Activated naive CD8-positive, alpha-beta T cell treated with anti-CD3 and anti-CD28 coated beads, Interleukin-2, amount 10 ng/mL, durations not matched to agents 7 days and 5 days (primary cell): ENCODE data around the gene TMEM151B. TPM values are rescaled to one million over a fixed set of nuclear protein-coding genes. Genes with fewer than 3 reads are reported as not detected.

Source experiments
- ATAC-seq: fragments of 150-1000 bp; cut with Tn5 transposase; one replicate; pipeline ENCODE4 v1.10.0; 2021; ENCODE audit warnings: low read depth, moderate library complexity
- POLR2A ChIA-PET: fragments of 350-600 bp; sonication (Branson Sonifier 250); formaldehyde crosslinking; loops from one replicate; lab custom pipeline; 2021; ENCODE audit warnings: antibody characterized with exemption; lab: Charles Lee
- DNase-seq: peaks from one replicate; pipeline ENCODE4 v3.0.0; 2021
- H3K27ac Mint-ChIP-seq: one replicate; pipeline ENCODE4 v1.8.0; 2022; ENCODE audit warnings: mild to moderate bottlenecking, mixed read lengths
- H3K27me3 Mint-ChIP-seq: one replicate; pipeline ENCODE4 v1.8.0; 2022; ENCODE audit warnings: mild to moderate bottlenecking, moderate library complexity, mixed read lengths
- H3K36me3 Mint-ChIP-seq: one replicate; pipeline ENCODE4 v1.8.0; 2021; ENCODE audit warnings: mild to moderate bottlenecking, mixed read lengths
- H3K4me1 Mint-ChIP-seq: one replicate; pipeline ENCODE4 v1.8.0; 2021; ENCODE audit warnings: mixed read lengths
- H3K4me3 Mint-ChIP-seq: one replicate; pipeline ENCODE4 v1.8.0; 2022; ENCODE audit warnings: mild to moderate bottlenecking, moderate library complexity, mixed read lengths
- H3K9me3 Mint-ChIP-seq: one replicate; pipeline ENCODE4 v1.8.0; 2021; ENCODE audit warnings: mixed read lengths
- total RNA-seq, 2 experiments: library from RNA; stranded (reverse); gene quantifications; one replicate each; pipeline ENCODE4 v1.2.3, GENCODE V29; 2021

Gene TMEM151B
- total RNA-seq, 2 experiments from 2014 or later: not detected

- peaks cover 52% of the 10 kb centered on the region for H3K4me1 Mint-ChIP-seq
- peaks cover 2% of the 10 kb centered on the region for H3K27me3 Mint-ChIP-seq
- POLR2A ChIA-PET: interaction anchor here (4.1 kb wide), 1 partner anchor 7 kb away, joined by 111 read pairs; the partner anchor contains the start of gene SLC35B2
- H3K9me3 Mint-ChIP-seq: no peaks in the 10 kb centered on the region
- DNase-seq (no peak), ATAC-seq (no peak)
- H3K4me3 Mint-ChIP-seq: peak overlapping the region; percentile 99
- peak overlapping the region; percentile 99 for H3K27ac Mint-ChIP-seq
- peaks cover 38% of the 10 kb centered on the region for H3K36me3 Mint-ChIP-seq
Observed at GRCh38 chr6:44249082-44249748, 21.0 kb upstream of the TMEM151B start.

- DNase-seq (no peak), ATAC-seq (no peak)
- Mint-ChIP-seq H3K27ac (peak overlapping the region; percentile 38), H3K4me1 (peaks cover 57% of the 10 kb centered on the region), H3K27me3 (no peaks in the 10 kb centered on the region), H3K36me3 (peaks cover 38% of the 10 kb centered on the region), H3K9me3 (no peaks in the 10 kb centered on the region), H3K4me3 (peak overlapping the region; percentile 22)
- POLR2A ChIA-PET: no interaction called here
Observed at GRCh38 chr6:44250067-44250717, 20.1 kb upstream of the TMEM151B start.

- Mint-ChIP-seq H3K4me3 (no peak overlapping the region), H3K27ac (peak overlapping the region; percentile 38)
Observed at GRCh38 chr6:44250718-44251123, 19.5 kb upstream of the TMEM151B start.

GRCh38 chr6:44251576-44252524 lies 18.4 kb upstream of the TMEM151B start:
- H3K4me1 Mint-ChIP-seq: peaks cover 63% of the 10 kb centered on the region
- DNase-seq: no peak
- peaks cover 41% of the 10 kb centered on the region for H3K36me3 Mint-ChIP-seq
- POLR2A ChIA-PET: interaction anchor here (1.1 kb wide), 1 partner anchor 12 kb away, joined by 3 read pairs; no protein-coding TSS in a partner anchor
- no peaks in the 10 kb centered on the region for H3K27me3 Mint-ChIP-seq
- H3K27ac Mint-ChIP-seq: peak overlapping the region; percentile 59
- ATAC-seq: no peak
- no peaks in the 10 kb centered on the region for H3K9me3 Mint-ChIP-seq
- no peak overlapping the region for H3K4me3 Mint-ChIP-seq

More at GRCh38 chr6:44250718-44251123, 19.5 kb upstream of the TMEM151B start:
- no peak for DNase-seq
- POLR2A ChIA-PET: interaction anchor here (1.1 kb wide), 1 partner anchor 14 kb away, joined by 3 read pairs; no protein-coding TSS in a partner anchor
- peaks cover 57% of the 10 kb centered on the region for H3K4me1 Mint-ChIP-seq
- no peaks in the 10 kb centered on the region for H3K27me3 Mint-ChIP-seq
- H3K9me3 Mint-ChIP-seq: no peaks in the 10 kb centered on the region
- ATAC-seq: no peak
- peaks cover 38% of the 10 kb centered on the region for H3K36me3 Mint-ChIP-seq

GRCh38 chr6:44253307-44254101 lies 16.7 kb upstream of the TMEM151B start:
- Mint-ChIP-seq H3K4me1 (peaks cover 62% of the 10 kb centered on the region), H3K27ac (no peak overlapping the region), H3K27me3 (no peaks in the 10 kb centered on the region), H3K9me3 (no peaks in the 10 kb centered on the region), H3K4me3 (no peak overlapping the region), H3K36me3 (peaks cover 35% of the 10 kb centered on the region)
- ATAC-seq: peak; percentile 16
- POLR2A ChIA-PET: interaction anchor here (1.5 to 4.0 kb wide), 2 partner anchors 12 to 30 kb away, joined by 4 to 23 read pairs; partner anchors contain the start of genes NFKBIE and SLC29A1
- no peak for DNase-seq

- ATAC-seq: no peak
- DNase-seq: no peak
- Mint-ChIP-seq H3K36me3 (peaks cover 37% of the 10 kb centered on the region), H3K9me3 (no peaks in the 10 kb centered on the region), H3K27me3 (no peaks in the 10 kb centered on the region), H3K27ac (no peak overlapping the region), H3K4me3 (no peak overlapping the region), H3K4me1 (peaks cover 56% of the 10 kb centered on the region)
- POLR2A ChIA-PET: interaction anchor here (0.6 to 4.3 kb wide), 6 partner anchors 7 to 718 kb away, joined by 3 to 111 read pairs (median 6); partner anchors contain the start of genes HSP90AB1, NFKBIE and SLC29A1
Observed at GRCh38 chr6:44254191-44255104, 15.8 kb upstream of the TMEM151B start.

GRCh38 chr6:44255105-44255808 lies 15.0 kb upstream of the TMEM151B start:
- Mint-ChIP-seq H3K27ac (peak overlapping the region; percentile 90), H3K36me3 (peaks cover 29% of the 10 kb centered on the region)

GRCh38 chr6:44255871-44256774 lies 14.1 kb upstream of the TMEM151B start:
- Mint-ChIP-seq H3K4me1 (peaks cover 48% of the 10 kb centered on the region), H3K9me3 (no peaks in the 10 kb centered on the region), H3K4me3 (peak overlapping the region; percentile 91), H3K36me3 (peaks cover 30% of the 10 kb centered on the region), H3K27me3 (no peaks in the 10 kb centered on the region), H3K27ac (peak overlapping the region; percentile 90)
- DNase-seq (no peak), ATAC-seq (no peak)
- POLR2A ChIA-PET: interaction anchor here (0.8 to 4.3 kb wide), 9 partner anchors 9 to 133 kb away, joined by 3 to 111 read pairs (median 3); partner anchors contain the start of genes HSP90AB1 and NFKBIE

More at GRCh38 chr6:44255105-44255808, 15.0 kb upstream of the TMEM151B start:
- POLR2A ChIA-PET: interaction anchor here (0.6 to 4.3 kb wide), 5 partner anchors 8 to 718 kb away, joined by 3 to 111 read pairs (median 6); partner anchors contain the start of genes HSP90AB1 and NFKBIE
- H3K4me1 Mint-ChIP-seq: peaks cover 48% of the 10 kb centered on the region
- H3K4me3 Mint-ChIP-seq: peak overlapping the region; percentile 91
- no peak for DNase-seq
- no peaks in the 10 kb centered on the region for H3K9me3 Mint-ChIP-seq
- ATAC-seq: no peak
- H3K27me3 Mint-ChIP-seq: no peaks in the 10 kb centered on the region

- peak overlapping the region; percentile 91 for H3K4me3 Mint-ChIP-seq
- POLR2A ChIA-PET: interaction anchor here (0.5 to 4.3 kb wide), 9 partner anchors 8 to 134 kb away, joined by 3 to 111 read pairs (median 3); partner anchors contain the start of genes HSP90AB1 and NFKBIE
- H3K4me1 Mint-ChIP-seq: peaks cover 46% of the 10 kb centered on the region
- no peaks in the 10 kb centered on the region for H3K9me3 Mint-ChIP-seq
- H3K36me3 Mint-ChIP-seq: peaks cover 28% of the 10 kb centered on the region
- H3K27me3 Mint-ChIP-seq: no peaks in the 10 kb centered on the region
- ATAC-seq: peak; percentile 15
- DNase-seq: no peak
- H3K27ac Mint-ChIP-seq: peak overlapping the region; percentile 90
Observed at GRCh38 chr6:44256775-44257024, 13.6 kb upstream of the TMEM151B start.
